Right lobe of liver (tissue), 4 donors: Measurements from ENCODE around the gene HOXC4.

ENCODE experiments used
- POLR2A ChIP-seq: fragments of 450-650 bp; IDR thresholded peaks from one replicate; pipeline ENCODE4 v1.6.1; 2017; ENCODE audit warnings: antibody characterized with exemption, mild to moderate bottlenecking
- TF ChIP-seq, protein P1 (sequence below), 4 donors: fragments of 200-600 bp in 3 of 4; fragments of 450-650 bp in 1 of 4; IDR thresholded peaks; one replicate each; pipeline versions ENCODE4 v1.5.1 to v1.8.0; 2016 to 2022; ENCODE audit warnings: antibody characterized with exemption in 4 of 4, mild to moderate bottlenecking in 2 of 4
- donor health status: DM: no; HTN: no; CAD: no.
- donor health status: DM: no; HTN: no; CAD: no.
- donor health status: DM: no; HTN: yes; CAD: no.

DNA sequence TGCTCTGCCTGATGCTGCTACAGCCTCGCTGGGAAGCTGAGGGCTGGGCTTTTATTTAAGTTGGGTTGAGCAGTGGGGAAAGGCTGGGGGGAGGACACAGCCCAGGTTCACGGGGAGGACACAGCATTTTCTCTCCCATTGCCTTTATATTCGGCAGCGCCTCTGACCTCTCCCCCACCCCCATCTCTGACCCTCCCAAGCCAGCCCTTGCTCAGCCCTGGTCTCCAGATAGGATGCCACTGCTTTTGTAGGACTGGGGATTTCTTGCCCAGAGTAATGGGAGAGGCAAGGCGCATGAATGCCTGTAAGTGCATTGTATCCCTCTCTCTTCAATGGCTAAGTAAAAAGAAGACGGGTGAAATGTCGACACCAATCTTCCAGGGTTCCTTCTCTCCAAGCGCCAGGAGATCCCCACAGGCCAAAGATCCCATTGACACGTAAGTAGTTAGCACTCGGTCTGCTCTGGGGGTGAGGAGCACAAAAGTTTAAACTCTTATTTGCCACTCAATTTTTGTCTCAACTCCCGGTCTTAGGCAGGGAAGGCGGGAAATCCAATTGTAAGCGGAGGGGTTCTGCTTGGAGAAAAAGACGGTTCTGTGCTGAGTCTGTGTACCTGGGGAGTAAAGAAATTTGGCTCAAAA, 4.6 kb downstream of the HOXC4 start:
- TF ChIP-seq, protein P1, sequence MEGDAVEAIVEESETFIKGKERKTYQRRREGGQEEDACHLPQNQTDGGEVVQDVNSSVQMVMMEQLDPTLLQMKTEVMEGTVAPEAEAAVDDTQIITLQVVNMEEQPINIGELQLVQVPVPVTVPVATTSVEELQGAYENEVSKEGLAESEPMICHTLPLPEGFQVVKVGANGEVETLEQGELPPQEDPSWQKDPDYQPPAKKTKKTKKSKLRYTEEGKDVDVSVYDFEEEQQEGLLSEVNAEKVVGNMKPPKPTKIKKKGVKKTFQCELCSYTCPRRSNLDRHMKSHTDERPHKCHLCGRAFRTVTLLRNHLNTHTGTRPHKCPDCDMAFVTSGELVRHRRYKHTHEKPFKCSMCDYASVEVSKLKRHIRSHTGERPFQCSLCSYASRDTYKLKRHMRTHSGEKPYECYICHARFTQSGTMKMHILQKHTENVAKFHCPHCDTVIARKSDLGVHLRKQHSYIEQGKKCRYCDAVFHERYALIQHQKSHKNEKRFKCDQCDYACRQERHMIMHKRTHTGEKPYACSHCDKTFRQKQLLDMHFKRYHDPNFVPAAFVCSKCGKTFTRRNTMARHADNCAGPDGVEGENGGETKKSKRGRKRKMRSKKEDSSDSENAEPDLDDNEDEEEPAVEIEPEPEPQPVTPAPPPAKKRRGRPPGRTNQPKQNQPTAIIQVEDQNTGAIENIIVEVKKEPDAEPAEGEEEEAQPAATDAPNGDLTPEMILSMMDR (IDR thresholded peaks at IDR 0.05), result no peak
- TF ChIP-seq POLR2A, result no peak
